A673 (cell line): Measurements from ENCODE around the gene TM4SF4.

Source experiments
- EZH2 ChIP-seq: fragments of 200-600 bp; sonication (generic); IDR thresholded peaks from 2 replicates; pipeline ENCODE4 v1.6.1; 2017; ENCODE audit warnings: borderline replicate concordance, low read depth, mild to moderate bottlenecking, mixed read lengths, antibody characterized with exemption, low read length; ENCODE audit not compliant: poor library complexity, severe bottlenecking
- TF ChIP-seq, protein P1 (sequence below): fragments of 300-800, 200-600 bp; sonication (generic); conservative IDR thresholded peaks from 2 replicates; pipeline ENCODE4 v1.5.1; 2017; ENCODE audit warnings: low read depth, mild to moderate bottlenecking, antibody characterized with exemption, low read length, moderate library complexity, mixed read lengths

DNA sequence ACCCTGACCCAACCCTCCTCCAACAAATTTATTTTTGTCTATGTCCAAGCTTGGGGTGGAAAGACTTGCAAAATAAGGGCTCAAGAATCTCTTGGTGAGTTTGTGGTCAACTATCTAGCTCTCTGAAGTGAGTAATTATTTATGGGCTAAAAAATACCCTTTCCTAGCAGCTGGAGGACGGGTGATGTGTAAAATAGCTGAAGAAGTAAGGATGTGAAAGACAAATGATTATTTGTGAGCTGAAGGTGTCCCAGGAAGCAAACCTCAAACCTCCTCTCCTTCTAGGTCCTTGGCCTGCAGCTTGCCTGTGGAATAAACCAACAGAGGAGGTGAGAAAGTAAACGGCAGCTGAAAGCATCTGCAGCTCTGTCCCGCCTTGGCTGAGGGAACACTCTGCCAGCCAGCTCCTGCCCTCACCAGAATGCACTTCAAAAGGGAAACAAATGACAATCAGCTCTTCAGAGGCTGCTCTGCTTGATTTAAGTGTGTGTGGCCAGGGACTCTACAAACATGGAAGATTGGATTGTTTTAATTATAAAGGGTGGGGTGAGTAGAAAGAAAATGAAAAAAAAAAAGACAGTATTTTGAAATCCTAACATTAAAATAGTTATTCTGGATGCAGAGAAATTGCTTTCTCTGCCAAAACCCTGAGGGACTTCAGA, 60.3 kb downstream of the TM4SF4 start:
- TF ChIP-seq, protein P1, sequence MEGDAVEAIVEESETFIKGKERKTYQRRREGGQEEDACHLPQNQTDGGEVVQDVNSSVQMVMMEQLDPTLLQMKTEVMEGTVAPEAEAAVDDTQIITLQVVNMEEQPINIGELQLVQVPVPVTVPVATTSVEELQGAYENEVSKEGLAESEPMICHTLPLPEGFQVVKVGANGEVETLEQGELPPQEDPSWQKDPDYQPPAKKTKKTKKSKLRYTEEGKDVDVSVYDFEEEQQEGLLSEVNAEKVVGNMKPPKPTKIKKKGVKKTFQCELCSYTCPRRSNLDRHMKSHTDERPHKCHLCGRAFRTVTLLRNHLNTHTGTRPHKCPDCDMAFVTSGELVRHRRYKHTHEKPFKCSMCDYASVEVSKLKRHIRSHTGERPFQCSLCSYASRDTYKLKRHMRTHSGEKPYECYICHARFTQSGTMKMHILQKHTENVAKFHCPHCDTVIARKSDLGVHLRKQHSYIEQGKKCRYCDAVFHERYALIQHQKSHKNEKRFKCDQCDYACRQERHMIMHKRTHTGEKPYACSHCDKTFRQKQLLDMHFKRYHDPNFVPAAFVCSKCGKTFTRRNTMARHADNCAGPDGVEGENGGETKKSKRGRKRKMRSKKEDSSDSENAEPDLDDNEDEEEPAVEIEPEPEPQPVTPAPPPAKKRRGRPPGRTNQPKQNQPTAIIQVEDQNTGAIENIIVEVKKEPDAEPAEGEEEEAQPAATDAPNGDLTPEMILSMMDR, result no peak
- no peak for TF ChIP-seq EZH2
